Measurements from ENCODE around the gene SNX30. TPM values are rescaled to one million over a fixed set of nuclear protein-coding genes. Genes with fewer than 3 reads are reported as not detected.

Gene SNX30
- total RNA-seq, 4 donors from 2014 or later: 7.1 to 10.5 (median 8.9) TPM

DNA sequence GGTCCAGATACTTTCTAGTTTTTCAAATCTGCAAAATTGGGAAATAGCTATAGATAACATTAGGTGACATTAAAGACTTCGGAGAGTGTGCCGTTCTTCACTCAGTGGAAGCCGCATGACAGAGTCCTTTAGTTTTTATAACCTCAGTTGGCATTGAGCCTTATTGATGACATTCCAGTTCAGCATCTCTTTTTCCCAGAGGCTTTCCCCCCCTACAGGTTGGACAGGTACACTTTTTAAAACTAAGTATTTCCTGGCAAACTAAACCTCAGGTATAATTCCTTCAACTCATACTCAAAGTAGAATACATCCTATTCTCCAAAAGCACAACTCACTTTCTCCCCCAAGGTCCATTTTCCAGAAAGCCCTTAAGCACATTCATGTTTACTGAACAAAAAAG, 81.4 kb downstream of the SNX30 start:
- Histone ChIP-seq H3K36me3 (peaks cover 0 to 31% (median 6%) of the 10 kb centered on the region in 4 donors), H3K4me1 (peaks cover 2 to 8% (median 6%) of the 10 kb centered on the region in 4 donors), H3K27ac (replicated peaks in 1 of 4) (peak overlapping the region in 1 of 4 donors; percentile 28), H3K27me3 (no peaks in the 10 kb centered on the region), H3K4me3 (no peak overlapping the region), H3K9me3 (no peaks in the 10 kb centered on the region)
- no peak for DNase-seq (ENCODE audit: extremely low spot score)
- intact Hi-C loops (cut with DNase I): no loop called here
- no peak for TF ChIP-seq POLR2A (IDR thresholded peaks at IDR 0.05; ENCODE audit: low read depth)
- 81% methylated on average over 3 of the region's 3 CpGs for WGBS

DNA sequence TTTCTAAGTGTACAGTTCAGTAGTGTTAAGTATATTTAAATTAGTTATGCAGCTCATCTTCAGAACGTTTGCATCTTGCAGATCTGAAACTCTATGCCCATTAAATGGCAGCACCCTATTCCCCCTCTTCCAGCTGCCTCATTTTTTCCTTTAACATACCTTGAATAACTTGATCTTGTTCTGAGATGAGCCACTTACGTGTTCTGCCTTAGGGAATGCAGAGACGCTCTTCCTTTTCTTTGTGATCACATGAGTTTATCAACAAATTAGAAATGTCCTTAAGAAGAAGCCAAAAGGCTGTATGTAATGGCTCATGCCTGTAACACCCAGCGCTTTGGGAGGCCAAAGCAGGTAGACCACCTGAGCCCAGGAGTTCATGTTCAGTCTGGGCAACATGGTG, 82.5 kb downstream of the SNX30 start:
- Histone ChIP-seq H3K27me3 (no peaks in the 10 kb centered on the region), H3K36me3 (peaks cover 0 to 39% (median 8%) of the 10 kb centered on the region in 4 donors), H3K27ac (replicated peaks in 1 of 4) (no peak overlapping the region), H3K4me1 (peaks cover 2 to 8% (median 6%) of the 10 kb centered on the region in 4 donors), H3K9me3 (no peaks in the 10 kb centered on the region), H3K4me3 (no peak overlapping the region)
- WGBS: 93% methylated on average over 4 of the region's 4 CpGs
- intact Hi-C loops (cut with DNase I): no loop called here
- peak; percentile 42 for DNase-seq (ENCODE audit: extremely low spot score)
- TF ChIP-seq, protein P1, sequence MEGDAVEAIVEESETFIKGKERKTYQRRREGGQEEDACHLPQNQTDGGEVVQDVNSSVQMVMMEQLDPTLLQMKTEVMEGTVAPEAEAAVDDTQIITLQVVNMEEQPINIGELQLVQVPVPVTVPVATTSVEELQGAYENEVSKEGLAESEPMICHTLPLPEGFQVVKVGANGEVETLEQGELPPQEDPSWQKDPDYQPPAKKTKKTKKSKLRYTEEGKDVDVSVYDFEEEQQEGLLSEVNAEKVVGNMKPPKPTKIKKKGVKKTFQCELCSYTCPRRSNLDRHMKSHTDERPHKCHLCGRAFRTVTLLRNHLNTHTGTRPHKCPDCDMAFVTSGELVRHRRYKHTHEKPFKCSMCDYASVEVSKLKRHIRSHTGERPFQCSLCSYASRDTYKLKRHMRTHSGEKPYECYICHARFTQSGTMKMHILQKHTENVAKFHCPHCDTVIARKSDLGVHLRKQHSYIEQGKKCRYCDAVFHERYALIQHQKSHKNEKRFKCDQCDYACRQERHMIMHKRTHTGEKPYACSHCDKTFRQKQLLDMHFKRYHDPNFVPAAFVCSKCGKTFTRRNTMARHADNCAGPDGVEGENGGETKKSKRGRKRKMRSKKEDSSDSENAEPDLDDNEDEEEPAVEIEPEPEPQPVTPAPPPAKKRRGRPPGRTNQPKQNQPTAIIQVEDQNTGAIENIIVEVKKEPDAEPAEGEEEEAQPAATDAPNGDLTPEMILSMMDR (IDR thresholded peaks at IDR 0.05): no peak
- TF ChIP-seq POLR2A (IDR thresholded peaks at IDR 0.05; ENCODE audit: low read depth) (no peak), POLR2AphosphoS5 (IDR thresholded peaks at IDR 0.05) (no peak), EP300 (IDR thresholded peaks at IDR 0.05) (no peak)

DNA sequence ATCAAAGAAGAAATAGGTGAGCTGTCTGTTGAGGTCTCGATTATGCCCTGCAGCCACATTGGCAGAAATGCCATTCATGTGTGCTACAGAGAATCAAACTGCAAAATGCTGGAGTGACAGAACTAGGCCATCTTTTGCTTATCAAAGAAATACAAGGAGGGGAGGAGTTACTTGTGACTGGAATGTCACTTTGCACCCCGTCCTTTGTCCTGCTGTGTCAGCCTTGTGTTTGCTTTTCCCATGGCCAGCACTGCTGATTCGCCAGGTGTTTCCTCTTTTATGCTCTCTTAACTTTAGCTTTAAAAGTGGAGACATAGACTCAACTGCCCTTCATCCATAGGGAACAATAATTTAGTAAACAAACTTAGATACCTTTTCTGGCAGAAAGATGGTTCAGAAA, 85.8 kb downstream of the SNX30 start:
- no peak for DNase-seq (ENCODE audit: extremely low spot score)
- Histone ChIP-seq H3K9me3 (no peaks in the 10 kb centered on the region), H3K27me3 (no peaks in the 10 kb centered on the region), H3K4me3 (no peak overlapping the region), H3K4me1 (peaks cover 2 to 7% (median 5%) of the 10 kb centered on the region in 4 donors), H3K27ac (replicated peaks in 1 of 4) (no peak overlapping the region), H3K36me3 (peaks cover 5 to 69% (median 21%) of the 10 kb centered on the region in 4 donors)
- intact Hi-C loops (cut with DNase I): no loop called here
- TF ChIP-seq POLR2A (IDR thresholded peaks at IDR 0.05; ENCODE audit: low read depth): no peak
- no peak for TF ChIP-seq POLR2AphosphoS5 (IDR thresholded peaks at IDR 0.05)
- no peak for TF ChIP-seq EP300 (IDR thresholded peaks at IDR 0.05)
- TF ChIP-seq, protein P1 (IDR thresholded peaks at IDR 0.05): no peak
- 87% methylated on average over 3 of the region's 3 CpGs for WGBS

DNA sequence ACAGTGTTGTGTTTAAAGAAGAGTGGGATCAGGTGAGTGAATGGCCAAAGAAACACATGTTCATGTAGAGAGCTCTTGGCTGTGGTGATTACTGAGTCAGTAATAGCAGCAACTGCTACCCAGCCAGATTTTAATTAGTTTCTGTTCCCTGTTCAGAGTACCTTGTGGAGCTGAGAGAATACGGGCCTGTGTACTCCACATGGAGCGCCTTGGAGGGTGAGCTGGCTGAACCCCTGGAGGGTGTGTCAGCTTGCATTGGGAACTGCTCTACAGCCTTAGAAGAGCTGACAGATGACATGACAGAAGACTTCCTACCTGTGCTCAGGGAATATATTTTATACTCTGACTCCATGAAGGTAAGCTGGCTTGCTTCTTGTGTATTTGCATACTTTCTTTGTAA, 87.8 kb downstream of the SNX30 start:
- no peaks in the 10 kb centered on the region for H3K9me3 ChIP-seq
- DNase-seq (ENCODE audit: extremely low spot score): no peak
- WGBS: 85% methylated on average over 2 of the region's 2 CpGs
- no peak overlapping the region for H3K27ac ChIP-seq (replicated peaks in 1 of 4)
- H3K36me3 ChIP-seq: peaks cover 5 to 66% (median 21%) of the 10 kb centered on the region in 4 donors
- TF ChIP-seq, protein P1 (IDR thresholded peaks at IDR 0.05): no peak
- TF ChIP-seq POLR2AphosphoS5 (IDR thresholded peaks at IDR 0.05): no peak
- TF ChIP-seq POLR2A (IDR thresholded peaks at IDR 0.05; ENCODE audit: low read depth): no peak
- no peak for TF ChIP-seq EP300 (IDR thresholded peaks at IDR 0.05)
- intact Hi-C loops (cut with DNase I): no loop called here
- no peaks in the 10 kb centered on the region for H3K4me1 ChIP-seq
- no peak overlapping the region for H3K4me3 ChIP-seq
- H3K27me3 ChIP-seq: no peaks in the 10 kb centered on the region

DNA sequence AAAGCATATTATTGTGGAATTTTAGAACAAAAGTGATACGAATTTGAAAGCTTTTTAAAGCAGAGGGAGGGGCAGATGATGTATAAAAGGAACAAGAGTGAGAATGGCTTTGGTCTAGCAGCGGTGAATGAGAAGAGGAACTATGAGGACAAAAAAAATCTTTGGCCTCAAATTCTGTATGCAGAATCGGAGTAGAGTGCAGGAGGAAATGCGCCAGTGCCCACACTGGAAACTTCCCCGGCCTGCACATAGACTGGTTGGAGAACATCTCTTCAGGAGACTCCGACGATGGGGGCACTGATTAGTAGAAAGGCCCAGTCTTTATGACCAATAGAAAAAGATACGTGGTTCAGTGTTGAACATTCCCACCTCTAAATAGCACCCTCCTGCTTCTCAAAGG, 88.8 kb downstream of the SNX30 start:
- no peak for DNase-seq (ENCODE audit: extremely low spot score)
- TF ChIP-seq POLR2A (IDR thresholded peaks at IDR 0.05; ENCODE audit: low read depth) (no peak), EP300 (IDR thresholded peaks at IDR 0.05) (no peak), POLR2AphosphoS5 (IDR thresholded peaks at IDR 0.05) (no peak)
- TF ChIP-seq, protein P1 (IDR thresholded peaks at IDR 0.05): no peak
- Histone ChIP-seq H3K27ac (replicated peaks in 1 of 4) (no peak overlapping the region), H3K9me3 (no peaks in the 10 kb centered on the region), H3K27me3 (no peaks in the 10 kb centered on the region), H3K4me1 (no peaks in the 10 kb centered on the region), H3K4me3 (no peak overlapping the region), H3K36me3 (peaks cover 5 to 59% (median 21%) of the 10 kb centered on the region in 4 donors)
- intact Hi-C loops (cut with DNase I): no loop called here
- WGBS: 89% methylated on average over 8 of the region's 8 CpGs
